Left forelimb (tissue), 1 donor: ENCODE data around the gene TXNDC11.

Experiments used
- DNase-seq: peaks from one replicate; pipeline ENCODE4 v3.0.0-alpha.2; 2018; ENCODE audit warnings: low spot score

Gene TXNDC11

DNA sequence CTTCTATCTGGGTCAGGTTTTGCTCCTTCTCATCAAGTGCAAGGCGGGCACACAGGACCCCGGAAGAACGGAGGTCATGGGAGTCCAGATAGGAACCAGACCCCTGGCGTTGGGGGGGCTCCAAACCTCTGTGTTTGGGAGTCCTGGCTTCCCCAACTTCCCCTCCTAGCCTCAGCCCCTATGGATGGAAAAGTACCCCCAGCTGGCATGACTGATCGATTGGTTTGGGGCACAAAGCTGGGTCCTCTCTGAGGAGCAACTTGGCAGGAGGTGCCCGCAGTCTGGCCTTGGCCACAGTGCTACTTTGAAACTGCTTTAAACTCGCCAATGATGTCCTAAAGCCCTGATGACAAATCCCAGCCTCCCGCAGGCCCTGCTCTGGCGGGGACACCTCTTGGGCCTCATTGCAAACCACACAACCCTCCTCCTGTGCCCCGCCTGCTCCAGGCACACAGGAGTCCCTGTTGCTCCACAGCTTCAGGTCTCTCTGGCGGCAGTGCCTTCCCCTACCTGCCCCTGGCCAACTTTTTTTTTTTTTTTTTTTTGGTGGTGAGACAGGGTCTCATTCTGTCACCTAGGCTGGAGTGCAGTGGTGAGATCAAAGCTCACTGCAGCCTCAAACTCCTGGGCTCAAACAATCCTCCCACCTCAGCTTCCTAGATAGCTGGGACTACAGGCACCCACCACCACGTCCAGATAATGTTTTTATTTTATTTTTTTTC lies 112.5 kb downstream of the TXNDC11 start:
- DNase-seq, result no peak
